K562 (cell line): ENCODE measurements around the gene CLCN5.
"Not testable (repeated sequence)": the region's sequence is repeated elsewhere in the genome, so short reads cannot be mapped to it uniquely, and the experiment has no call there.

Experiments used
- CEBPB ChIP-seq: fragments of 450-650 bp; IDR thresholded peaks from 2 replicates; pipeline ENCODE4 v1.6.1; 2016; ENCODE audit warnings: missing genetic modification characterization, missing compliant biosample characterization
- POLR2AphosphoS5 ChIP-seq: IDR thresholded peaks from 2 replicates; pipeline ENCODE4 v1.6.1; 2011; ENCODE audit warnings: mild to moderate bottlenecking, low read depth, low read length, moderate library complexity; ENCODE audit not compliant: control insufficient read depth, insufficient read depth
- RAD21 ChIP-seq, 2 experiments: fragments of 250-450 bp in 1 of 2; fragments of 450-650 bp in 1 of 2; sonication (Bioruptor Pico) in 1 of 2; formaldehyde crosslinking in 1 of 2; IDR thresholded peaks in 1 of 2; conservative IDR thresholded peaks in 1 of 2; 2 replicates each; pipeline versions ENCODE4 v1.4.0 to v1.8.0; 2020 to 2022; ENCODE audit warnings: mild to moderate bottlenecking in 2 of 2, moderate library complexity in 1 of 2
- SMC3 ChIP-seq: conservative IDR thresholded peaks from 2 replicates; pipeline ENCODE4 v1.6.1; 2011; ENCODE audit warnings: low read depth, low read length, improper control_type of control experiment; ENCODE audit not compliant: insufficient read depth
- TF ChIP-seq, protein P1 (sequence below), 2 experiments: fragments of 200-800 bp in 1 of 2; sonication (Bioruptor generic) in 1 of 2; sonication (generic) in 1 of 2; formaldehyde crosslinking in 1 of 2; IDR thresholded peaks in 1 of 2; conservative IDR thresholded peaks in 1 of 2; 2 replicates each; pipeline versions ENCODE4 v1.5.0 to v1.6.1; 2016 to 2020; ENCODE audit warnings: missing compliant biosample characterization in 1 of 2, missing genetic modification characterization in 1 of 2, missing genetic modification reagents in 1 of 2

DNA sequence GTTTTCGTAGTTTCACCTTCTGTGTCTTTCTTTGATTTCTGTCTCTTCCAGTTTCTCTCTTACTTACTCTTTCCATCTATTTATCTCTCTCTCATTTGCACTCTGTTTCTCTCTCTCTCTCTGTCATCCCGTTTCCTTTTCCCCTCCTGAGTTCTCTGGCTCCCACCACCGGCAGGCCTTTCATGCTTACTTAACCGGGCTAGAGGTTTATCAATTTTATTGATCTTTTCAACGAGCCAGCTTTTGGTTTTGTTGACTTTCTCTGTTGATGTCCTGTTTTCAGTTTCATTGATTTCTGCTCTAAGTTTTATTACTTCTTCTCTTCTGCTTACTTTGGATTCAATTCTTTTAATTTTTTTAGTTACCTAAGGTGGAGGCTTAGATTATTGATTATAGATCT, 103.2 kb downstream of the CLCN5 start:
- TF ChIP-seq SMC3; CEBPB (tag); POLR2AphosphoS5; RAD21 (CRISPR knock-in tag; conservative IDR thresholded peaks at IDR 0.05 in 1 of 2, IDR thresholded peaks at IDR 0.05 in 1 of 2): not testable (repeated sequence)
- TF ChIP-seq, protein P1, sequence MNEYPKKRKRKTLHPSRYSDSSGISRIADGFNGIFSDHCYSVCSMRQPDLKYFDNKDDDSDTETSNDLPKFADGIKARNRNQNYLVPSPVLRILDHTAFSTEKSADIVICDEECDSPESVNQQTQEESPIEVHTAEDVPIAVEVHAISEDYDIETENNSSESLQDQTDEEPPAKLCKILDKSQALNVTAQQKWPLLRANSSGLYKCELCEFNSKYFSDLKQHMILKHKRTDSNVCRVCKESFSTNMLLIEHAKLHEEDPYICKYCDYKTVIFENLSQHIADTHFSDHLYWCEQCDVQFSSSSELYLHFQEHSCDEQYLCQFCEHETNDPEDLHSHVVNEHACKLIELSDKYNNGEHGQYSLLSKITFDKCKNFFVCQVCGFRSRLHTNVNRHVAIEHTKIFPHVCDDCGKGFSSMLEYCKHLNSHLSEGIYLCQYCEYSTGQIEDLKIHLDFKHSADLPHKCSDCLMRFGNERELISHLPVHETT (CRISPR knock-in tag; conservative IDR thresholded peaks at IDR 0.05 in 1 of 2, IDR thresholded peaks at IDR 0.05 in 1 of 2), result not testable (repeated sequence)
